Heart left ventricle (tissue), 16 donors: ENCODE results near the gene MFSD6L. TPM values are rescaled to one million over a fixed set of nuclear protein-coding genes. Genes with fewer than 3 reads are reported as not detected.
"Not testable (repeated sequence)": the region's sequence is repeated elsewhere in the genome, so short reads cannot be mapped to it uniquely, and the experiment has no call there.

ENCODE experiments used
- ATAC-seq, 4 donors: fragments of 200-7000 bp; cut with Tn5 transposase; one replicate each; pipeline ENCODE4 v1.9.1; 2020 to 2022; ENCODE audit warnings: moderate library complexity in 4 of 4, mild to moderate bottlenecking in 3 of 4, moderate number of reproducible peaks in 1 of 4
- DNase-seq, 5 donors: peaks; one replicate each; pipeline ENCODE4 v3.0.0-alpha.2; 2020
- H3K27ac ChIP-seq, 12 donors: fragments of 200-600 bp; sonication (generic) in 4 of 12; one replicate each; pipeline versions ENCODE4 v1.5.0 to v1.8.0; 2016 to 2022; ENCODE audit warnings: mild to moderate bottlenecking in 2 of 12
- H3K27me3 ChIP-seq, 9 donors: fragments of 200-600 bp; sonication (generic) in 2 of 9; one replicate each; pipeline versions ENCODE4 v1.5.1 to v1.8.0; 2016 to 2022; ENCODE audit warnings: mild to moderate bottlenecking in 3 of 9
- H3K36me3 ChIP-seq, 9 donors: fragments of 200-600 bp; sonication (generic) in 2 of 9; one replicate each; pipeline versions ENCODE4 v1.5.0 to v1.8.0; 2018 to 2022; ENCODE audit warnings: mild to moderate bottlenecking in 2 of 9
- H3K4me1 ChIP-seq, 12 donors: fragments of 200-600 bp; sonication (generic) in 4 of 12; one replicate each; pipeline versions ENCODE4 v1.5.0 to v1.8.0; 2016 to 2022; ENCODE audit warnings: mild to moderate bottlenecking in 3 of 12
- H3K4me3 ChIP-seq, 12 donors: fragments of 200-600 bp; sonication (generic) in 4 of 12; one replicate each; pipeline versions ENCODE4 v1.5.0 to v1.8.0; 2017 to 2022; ENCODE audit warnings: mild to moderate bottlenecking in 9 of 12, moderate library complexity in 4 of 12
- H3K9me3 ChIP-seq, 12 donors: fragments of 200-600 bp; sonication (generic) in 4 of 12; one replicate each; pipeline versions ENCODE4 v1.5.0 to v1.8.0; 2016 to 2022; ENCODE audit warnings: mild to moderate bottlenecking in 1 of 12
- POLR2A ChIP-seq, 2 donors: fragments of 450-650 bp; IDR thresholded peaks; one replicate each; pipeline ENCODE4 v1.6.1; 2017; ENCODE audit warnings: antibody characterized with exemption in 2 of 2, mild to moderate bottlenecking in 2 of 2, moderate library complexity in 2 of 2
- WGBS, 4 donors: extraction: QIAGEN DNeasy Blood & Tissue Kit in 2 of 4; methylation state at CpG; one replicate each; pipeline versions ENCODE4 v1.1.5 to v1.1.7; 2013 to 2018; 5-methylcytosine and 5-hydroxymethylcytosine counted together
- intact Hi-C, 10 donors: fragments of 100-400 bp; cut with DNase I; formaldehyde crosslinking; loops; one replicate each; pipeline versions ENCODE4 v1.11.1 to v1.14.2; 2022
- polyA plus RNA-seq, 2 donors: library from polyadenylated mRNA; stranded (reverse); fragments of 200-250 nt; gene quantifications; one replicate each; pipeline ENCODE4 v1.2.3, GENCODE V29; 2013
- total RNA-seq, 9 donors: library from RNA; depleted of rRNA in 2 of 9; stranded (reverse); fragments of >200 nt in 2 of 9; fragmentation: NEBNext Ultra II Directional in 3 of 9; extraction: Animal tissue kit (Norgen Biotek cat#: 25700) in 3 of 9; gene quantifications; one replicate each; pipeline versions ENCODE4 v1.1.0 to v1.2.4, GENCODE V29; 2016 to 2023
- TF ChIP-seq, protein P1 (sequence below), 12 donors: fragments of 200-600 bp; sonication (generic) in 4 of 12; IDR thresholded peaks; one replicate each; pipeline versions ENCODE4 v1.5.0 to v1.8.0; 2018 to 2022; ENCODE audit warnings: antibody characterized with exemption in 12 of 12, mild to moderate bottlenecking in 5 of 12
- donor health status: ischemic (EF 13 %, LVEDD 7.1; RV severe dilation, severe dysfunction).
- donor health status: healthy with polysubstance abuse.
- donor health status: DM: no; HTN: yes; CAD: no.
- donor health status: DM: no; HTN: no; CAD: no.
- donor health status: ischemic (EF 25% LVEDD 6.9; RV normal size, moderate dysfunction).
- donor health status: ischemic (EF 25% LVEDD 5.7; RV mildly dilated, moderate dysfunction).
- donor health status: healthy.
- donor health status: DM: yes; HTN: yes; CAD: no.
- donor health status: ischemic (EF 35%, LVEDD 5.7; RV mildly dilated, moderate dysfunction).
- donor health status: nonischemic (EF 11% LVEDD 7.7; RV severe dilation, severe dysfunction).
- donor health status: DM: yes; HTN: yes; CAD: no.
- donor health status: PGD.
- donor health status: ischemic (EF 29% LVEDD 5.4; RV normal size, mild dysfunction).
- donor health status: nonischemic (EF 23%, LVEDD 6.1; RV moderate dilation, normal function).

Gene MFSD6L
- total and polyA plus RNA-seq, 11 donors = 0.08 to 0.43 (median 0.21) TPM; not detected in 8

- intact Hi-C loops = no loop called here
- no peaks in the 10 kb centered on the region for H3K36me3 ChIP-seq
- 92 to 95% (median 94%) methylated on average over 8 of the region's 8 CpGs for WGBS, 4 donors
- no peak for TF ChIP-seq POLR2A (IDR thresholded peaks at IDR 0.05)
- TF ChIP-seq, protein P1, sequence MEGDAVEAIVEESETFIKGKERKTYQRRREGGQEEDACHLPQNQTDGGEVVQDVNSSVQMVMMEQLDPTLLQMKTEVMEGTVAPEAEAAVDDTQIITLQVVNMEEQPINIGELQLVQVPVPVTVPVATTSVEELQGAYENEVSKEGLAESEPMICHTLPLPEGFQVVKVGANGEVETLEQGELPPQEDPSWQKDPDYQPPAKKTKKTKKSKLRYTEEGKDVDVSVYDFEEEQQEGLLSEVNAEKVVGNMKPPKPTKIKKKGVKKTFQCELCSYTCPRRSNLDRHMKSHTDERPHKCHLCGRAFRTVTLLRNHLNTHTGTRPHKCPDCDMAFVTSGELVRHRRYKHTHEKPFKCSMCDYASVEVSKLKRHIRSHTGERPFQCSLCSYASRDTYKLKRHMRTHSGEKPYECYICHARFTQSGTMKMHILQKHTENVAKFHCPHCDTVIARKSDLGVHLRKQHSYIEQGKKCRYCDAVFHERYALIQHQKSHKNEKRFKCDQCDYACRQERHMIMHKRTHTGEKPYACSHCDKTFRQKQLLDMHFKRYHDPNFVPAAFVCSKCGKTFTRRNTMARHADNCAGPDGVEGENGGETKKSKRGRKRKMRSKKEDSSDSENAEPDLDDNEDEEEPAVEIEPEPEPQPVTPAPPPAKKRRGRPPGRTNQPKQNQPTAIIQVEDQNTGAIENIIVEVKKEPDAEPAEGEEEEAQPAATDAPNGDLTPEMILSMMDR (IDR thresholded peaks at IDR 0.05) = no peak
- ATAC-seq (no peak), DNase-seq (no peak)
- H3K27ac ChIP-seq = no peak overlapping the region
- H3K4me3 ChIP-seq = no peak overlapping the region
- H3K27me3 ChIP-seq = no peaks in the 10 kb centered on the region
- no peaks in the 10 kb centered on the region for H3K4me1 ChIP-seq
- H3K9me3 ChIP-seq = peaks cover 0 to 5% (median 0%) of the 10 kb centered on the region in 12 donors
Measured at GRCh38 chr17:8818047-8818446, 18.9 kb upstream of the MFSD6L start.

DNA sequence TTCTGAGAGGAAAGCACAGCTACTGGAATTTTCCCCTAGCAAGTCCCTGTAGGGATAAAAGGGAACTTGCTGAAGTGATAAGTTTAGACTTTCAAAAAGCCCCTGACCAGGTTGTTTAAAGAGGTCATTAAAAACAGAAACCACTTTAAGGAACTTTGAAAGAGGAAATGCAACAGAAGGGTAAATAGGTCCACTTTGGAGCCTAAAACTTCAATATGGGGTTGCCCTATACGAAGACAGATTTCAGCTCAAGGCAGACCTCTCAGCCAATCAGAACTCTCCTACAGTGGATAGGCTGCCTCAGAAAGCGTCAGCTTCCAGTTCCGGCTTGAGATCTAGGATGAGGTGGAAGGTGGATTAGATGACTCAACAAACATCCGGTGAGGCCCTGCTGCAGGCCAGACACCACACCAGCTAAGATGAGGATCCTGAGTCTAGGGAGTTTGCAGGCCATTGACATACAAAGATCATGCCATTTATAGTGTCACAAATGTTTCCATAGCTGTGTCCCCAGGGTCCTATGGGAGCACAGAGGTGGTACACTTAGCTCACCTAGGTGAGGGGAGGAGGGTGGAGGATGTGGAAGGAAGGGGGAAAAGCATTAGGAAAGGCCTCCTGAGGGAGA lies 7.9 kb upstream of the MFSD6L start:
- Histone ChIP-seq H3K36me3 (no peaks in the 10 kb centered on the region), H3K27ac (peak overlapping the region in 2 of 12 donors; percentile 23 to 81), H3K4me3 (no peak overlapping the region), H3K9me3 (peaks cover 0 to 14% (median 0%) of the 10 kb centered on the region in 12 donors), H3K27me3 (no peaks in the 10 kb centered on the region), H3K4me1 (peaks cover 0 to 16% (median 0%) of the 10 kb centered on the region in 12 donors)
- no peak for TF ChIP-seq POLR2A (IDR thresholded peaks at IDR 0.05)
- TF ChIP-seq, protein P1 (IDR thresholded peaks at IDR 0.05) = no peak
- 81 to 87% (median 84%) methylated on average over 4 of the region's 4 CpGs for WGBS, 4 donors
- ATAC-seq (peak in 2 of 4 donors; percentile 38 to 47), DNase-seq (no peak)
- intact Hi-C loops = loop anchor here in 3 of 10 donors (10.0 kb wide), 2 partner anchors 88 to 708 kb away; no protein-coding TSS in a partner anchor

GRCh38 chr17:8806253-8806925 lies 7.2 kb upstream of the MFSD6L start:
- peak overlapping the region in 2 of 12 donors; percentile 23 to 81 for H3K27ac ChIP-seq
- peaks cover 0 to 13% (median 0%) of the 10 kb centered on the region in 12 donors for H3K9me3 ChIP-seq
- no peaks in the 10 kb centered on the region for H3K27me3 ChIP-seq
- no peak overlapping the region for H3K4me3 ChIP-seq
- intact Hi-C loops = loop anchor here in 3 of 10 donors (10.0 kb wide), 2 partner anchors 88 to 708 kb away; no protein-coding TSS in a partner anchor
- DNase-seq = no peak
- H3K36me3 ChIP-seq = no peaks in the 10 kb centered on the region
- peaks cover 0 to 16% (median 0%) of the 10 kb centered on the region in 12 donors for H3K4me1 ChIP-seq
- 95 to 97% (median 96%) methylated on average over 3 of the region's 3 CpGs for WGBS, 4 donors
- ATAC-seq = no peak
- TF ChIP-seq, protein P1 (IDR thresholded peaks at IDR 0.05) = no peak
- TF ChIP-seq POLR2A (IDR thresholded peaks at IDR 0.05) = no peak

- ATAC-seq, H3K27me3 ChIP-seq, H3K36me3 ChIP-seq, H3K4me3 ChIP-seq, H3K27ac ChIP-seq, DNase-seq: not testable (repeated sequence)
- Histone ChIP-seq H3K9me3 (peaks cover 0 to 13% (median 0%) of the 10 kb centered on the region in 12 donors), H3K4me1 (peaks cover 0 to 16% (median 0%) of the 10 kb centered on the region in 12 donors)
- intact Hi-C loops = loop anchor here in 3 of 10 donors (10.0 kb wide), 2 partner anchors 89 to 709 kb away; no protein-coding TSS in a partner anchor
- 93 to 98% (median 94%) methylated on average over 10 of the region's 10 CpGs for WGBS, 4 donors
Measured at GRCh38 chr17:8805396-8805795, 6.2 kb upstream of the MFSD6L start.
